Trophoblast cell (in vitro differentiated cells and primary cell): ENCODE data around the gene VTI1A.

Experiments used
- DNase-seq, 2 donors: peaks; one replicate each; pipeline ENCODE4 v3.0.0-alpha.2; 2016
- H2AFZ ChIP-seq: 2 replicates; pipeline ENCODE4 v1.6.1; 2013; ENCODE audit warnings: low read length, moderate library complexity, mild to moderate bottlenecking; ENCODE audit not compliant: insufficient read depth, poor library complexity
- H2AK5ac ChIP-seq: 2 replicates; pipeline ENCODE4 v1.6.1; 2013; ENCODE audit warnings: mild to moderate bottlenecking, low read length
- H2BK120ac ChIP-seq: 2 replicates; pipeline ENCODE4 v1.6.1; 2013; ENCODE audit warnings: low read length, mild to moderate bottlenecking, moderate library complexity; ENCODE audit not compliant: insufficient read depth, poor library complexity
- H2BK12ac ChIP-seq: 2 replicates; pipeline ENCODE4 v1.6.1; 2013; ENCODE audit warnings: mild to moderate bottlenecking, low read length, moderate library complexity
- H2BK5ac ChIP-seq: 2 replicates; pipeline ENCODE4 v1.6.1; 2013; ENCODE audit warnings: low read length, low read depth, moderate library complexity, mild to moderate bottlenecking; ENCODE audit not compliant: poor library complexity
- H3K14ac ChIP-seq: 2 replicates; pipeline ENCODE4 v1.6.1; 2013; ENCODE audit warnings: mild to moderate bottlenecking, low read length
- H3K18ac ChIP-seq: 2 replicates; pipeline ENCODE4 v1.6.1; 2013; ENCODE audit warnings: mild to moderate bottlenecking, low read length
- H3K23ac ChIP-seq: 2 replicates; pipeline ENCODE4 v1.6.1; 2013; ENCODE audit warnings: low read length
- H3K27ac ChIP-seq: 2 replicates; pipeline ENCODE4 v1.5.1; 2013; ENCODE audit warnings: low read depth, mild to moderate bottlenecking, inconsistent platforms, low read length, moderate library complexity
- H3K27me3 ChIP-seq: 2 replicates; pipeline ENCODE4 v1.6.1; 2013; ENCODE audit warnings: inconsistent platforms, mild to moderate bottlenecking, low read length, moderate library complexity; ENCODE audit not compliant: insufficient read depth
- H3K36me3 ChIP-seq, 2 experiments: 1 replicate in 1 of 2; 2 replicates in 1 of 2; pipeline ENCODE4 v1.6.1; 2013; ENCODE audit warnings: low read length in 2 of 2, mild to moderate bottlenecking in 2 of 2, moderate library complexity in 1 of 2; ENCODE audit not compliant: insufficient read depth in 2 of 2, control insufficient read depth in 1 of 2
- H3K4ac ChIP-seq: 2 replicates; pipeline ENCODE4 v1.6.1; 2013; ENCODE audit warnings: low read depth, mild to moderate bottlenecking, low read length, moderate library complexity
- H3K4me1 ChIP-seq, 2 experiments: 1 replicate in 1 of 2; 2 replicates in 1 of 2; pipeline ENCODE4 v1.6.1; 2013; ENCODE audit warnings: low read length in 2 of 2, mild to moderate bottlenecking in 2 of 2, moderate library complexity in 1 of 2; ENCODE audit not compliant: insufficient read depth in 2 of 2, control insufficient read depth in 1 of 2
- H3K4me2 ChIP-seq: 2 replicates; pipeline ENCODE4 v1.6.1; 2013; ENCODE audit warnings: inconsistent platforms, mild to moderate bottlenecking, low read length, moderate library complexity
- H3K4me3 ChIP-seq: 2 replicates; pipeline ENCODE4 v1.5.1; 2013; ENCODE audit warnings: mild to moderate bottlenecking, low read depth, low read length, inconsistent platforms
- H3K79me1 ChIP-seq: one replicate; pipeline ENCODE4 v1.6.1; 2013; ENCODE audit warnings: low read length
- H3K79me2 ChIP-seq: 2 replicates; pipeline ENCODE4 v1.6.1; 2013; ENCODE audit warnings: low read length, mild to moderate bottlenecking; ENCODE audit not compliant: control insufficient read depth, insufficient read depth, poor library complexity
- H3K9ac ChIP-seq: 2 replicates; pipeline ENCODE4 v1.6.1; 2013; ENCODE audit warnings: mild to moderate bottlenecking, low read length
- H3K9me3 ChIP-seq: 2 replicates; pipeline ENCODE4 v1.6.1; 2013; ENCODE audit warnings: low read depth, mild to moderate bottlenecking, control low read depth, inconsistent platforms, low read length; ENCODE audit not compliant: insufficient read depth
- H4K12ac ChIP-seq: 2 replicates; pipeline ENCODE4 v1.6.1; 2013; ENCODE audit warnings: low read depth, mild to moderate bottlenecking, low read length, moderate library complexity
- H4K8ac ChIP-seq: 2 replicates; pipeline ENCODE4 v1.6.1; 2013; ENCODE audit warnings: low read depth, mild to moderate bottlenecking, low read length, moderate library complexity
- H4K91ac ChIP-seq: one replicate; pipeline ENCODE4 v1.6.1; 2013; ENCODE audit warnings: low read depth, mild to moderate bottlenecking, low read length, moderate library complexity
- WGBS: extraction: QIAGEN DNeasy Blood & Tissue Kit; methylation state at CpG from one replicate; pipeline ENCODE4 v1.1.7; 2013; ENCODE audit warnings: missing lambda C conversion rate; ENCODE audit not compliant: insufficient read length, insufficient coverage; ENCODE audit errors: extremely low coverage; 5-methylcytosine and 5-hydroxymethylcytosine counted together

The VTI1A gene

GRCh38 chr10:112524641-112525040 lies 77.6 kb downstream of the VTI1A start:
- Histone ChIP-seq H3K27ac (no peak overlapping the region), H2BK120ac (no peak overlapping the region), H2AK5ac (no peak overlapping the region), H3K9me3 (no peaks in the 10 kb centered on the region), H3K9ac (no peak overlapping the region), H3K4ac (no peak overlapping the region), H4K12ac (no peak overlapping the region), H3K4me1 (no peaks in the 10 kb centered on the region), H2BK12ac (no peak overlapping the region), H3K27me3 (no peaks in the 10 kb centered on the region), H3K4me2 (no peak overlapping the region), H3K23ac (no peak overlapping the region), H3K14ac (no peak overlapping the region), H3K36me3 (no peaks in the 10 kb centered on the region), H4K91ac (no peak overlapping the region), H4K8ac (no peak overlapping the region), H3K79me2 (no peaks in the 10 kb centered on the region), H2AFZ (no peak overlapping the region), H2BK5ac (no peak overlapping the region), H3K79me1 (no peaks in the 10 kb centered on the region), H3K18ac (no peak overlapping the region), H3K4me3 (no peak overlapping the region)
- no peak for DNase-seq

DNA sequence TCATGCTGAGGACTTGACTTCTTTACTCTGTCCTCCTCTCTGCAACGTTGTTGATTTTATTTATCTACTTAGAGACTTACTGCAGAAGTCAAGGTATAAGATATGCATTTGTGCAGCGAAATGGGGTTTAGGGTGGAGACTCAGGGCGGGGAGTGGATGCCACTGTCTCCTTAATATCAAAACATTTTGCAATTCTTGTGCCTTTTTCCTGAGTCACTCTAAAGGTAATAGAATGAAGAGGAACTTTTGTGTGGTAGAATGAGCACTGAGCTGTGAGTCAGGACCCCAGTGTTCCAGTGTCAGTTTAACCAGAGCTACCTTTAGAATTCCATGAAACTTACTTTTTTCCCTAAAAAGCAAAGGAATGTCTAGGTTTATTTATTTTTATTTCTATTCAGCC lies 78.2 kb downstream of the VTI1A start:
- Histone ChIP-seq H2BK5ac (no peak overlapping the region), H3K4me2 (no peak overlapping the region), H3K4me1 (no peaks in the 10 kb centered on the region), H2BK12ac (no peak overlapping the region), H3K9me3 (no peaks in the 10 kb centered on the region), H3K18ac (no peak overlapping the region), H3K79me2 (no peaks in the 10 kb centered on the region), H2AK5ac (no peak overlapping the region), H3K4me3 (no peak overlapping the region), H4K12ac (no peak overlapping the region), H3K27ac (no peak overlapping the region), H3K14ac (no peak overlapping the region), H2BK120ac (no peak overlapping the region), H2AFZ (no peak overlapping the region), H4K8ac (no peak overlapping the region), H3K27me3 (no peaks in the 10 kb centered on the region), H3K36me3 (no peaks in the 10 kb centered on the region), H4K91ac (no peak overlapping the region), H3K4ac (no peak overlapping the region), H3K79me1 (no peaks in the 10 kb centered on the region), H3K9ac (peak overlapping the region; percentile 47), H3K23ac (no peak overlapping the region)
- no peak for DNase-seq
- no CpG with 5 or more reads among the region's 3 CpGs for WGBS

DNA sequence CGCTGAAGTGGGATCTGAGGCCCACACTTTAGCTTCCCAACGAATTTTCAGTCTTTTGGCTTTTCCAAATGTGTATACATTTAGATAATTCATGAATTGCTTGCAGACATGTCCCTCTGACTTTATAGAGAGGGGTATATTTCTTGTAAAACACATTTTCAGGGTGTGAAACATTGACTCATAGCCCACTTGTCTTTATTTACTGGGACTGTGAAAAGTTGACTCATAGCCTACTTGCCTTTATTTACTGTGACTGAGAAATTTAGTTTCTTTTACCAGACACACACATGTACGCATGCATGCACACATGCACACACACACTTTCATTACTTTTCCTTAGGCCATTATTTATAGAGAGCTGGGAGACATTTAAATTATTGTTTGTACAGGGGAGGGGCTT lies 79.1 kb downstream of the VTI1A start:
- no peak overlapping the region for H3K9ac ChIP-seq
- H3K18ac ChIP-seq = no peak overlapping the region
- H3K23ac ChIP-seq = no peak overlapping the region
- no peak overlapping the region for H2BK120ac ChIP-seq
- no peaks in the 10 kb centered on the region for H3K36me3 ChIP-seq
- no peak overlapping the region for H4K91ac ChIP-seq
- no peak overlapping the region for H2AFZ ChIP-seq
- no peak for DNase-seq
- no peak overlapping the region for H3K27ac ChIP-seq
- H3K14ac ChIP-seq = no peak overlapping the region
- H3K9me3 ChIP-seq = no peaks in the 10 kb centered on the region
- H2AK5ac ChIP-seq = no peak overlapping the region
- no peaks in the 10 kb centered on the region for H3K27me3 ChIP-seq
- no peaks in the 10 kb centered on the region for H3K79me2 ChIP-seq
- H2BK12ac ChIP-seq = no peak overlapping the region
- no CpG with 5 or more reads among the region's 3 CpGs for WGBS
- H2BK5ac ChIP-seq = no peak overlapping the region
- no peaks in the 10 kb centered on the region for H3K4me1 ChIP-seq
- H3K79me1 ChIP-seq = no peaks in the 10 kb centered on the region
- H3K4ac ChIP-seq = no peak overlapping the region
- H4K12ac ChIP-seq = no peak overlapping the region
- no peak overlapping the region for H4K8ac ChIP-seq
- no peak overlapping the region for H3K4me2 ChIP-seq
- H3K4me3 ChIP-seq = no peak overlapping the region

GRCh38 chr10:112526906-112527305 lies 79.9 kb downstream of the VTI1A start:
- H3K79me2 ChIP-seq = no peaks in the 10 kb centered on the region
- no peak overlapping the region for H2AK5ac ChIP-seq
- DNase-seq = peak in 1 of 2 donors; percentile 28
- no peak overlapping the region for H3K4ac ChIP-seq
- no peak overlapping the region for H4K12ac ChIP-seq
- peak overlapping the region; percentile 36 for H3K4me2 ChIP-seq
- H3K9me3 ChIP-seq = no peaks in the 10 kb centered on the region
- H4K91ac ChIP-seq = no peak overlapping the region
- H3K18ac ChIP-seq = no peak overlapping the region
- no peak overlapping the region for H2BK5ac ChIP-seq
- no peak overlapping the region for H3K23ac ChIP-seq
- no peak overlapping the region for H2BK120ac ChIP-seq
- no peak overlapping the region for H3K14ac ChIP-seq
- no peak overlapping the region for H2BK12ac ChIP-seq
- H3K27me3 ChIP-seq = no peaks in the 10 kb centered on the region
- H3K4me1 ChIP-seq = no peaks in the 10 kb centered on the region
- H3K79me1 ChIP-seq = no peaks in the 10 kb centered on the region
- no peak overlapping the region for H2AFZ ChIP-seq
- no peak overlapping the region for H3K4me3 ChIP-seq
- no CpG with 5 or more reads among the region's 10 CpGs for WGBS
- H3K36me3 ChIP-seq = no peaks in the 10 kb centered on the region
- no peak overlapping the region for H3K27ac ChIP-seq
- H4K8ac ChIP-seq = no peak overlapping the region
- no peak overlapping the region for H3K9ac ChIP-seq
